ENCODE measurements around the gene STOX1.
"Not testable (repeated sequence)": the region's sequence is repeated elsewhere in the genome, so short reads cannot be mapped to it uniquely, and the experiment has no call there.

The STOX1 gene

DNA sequence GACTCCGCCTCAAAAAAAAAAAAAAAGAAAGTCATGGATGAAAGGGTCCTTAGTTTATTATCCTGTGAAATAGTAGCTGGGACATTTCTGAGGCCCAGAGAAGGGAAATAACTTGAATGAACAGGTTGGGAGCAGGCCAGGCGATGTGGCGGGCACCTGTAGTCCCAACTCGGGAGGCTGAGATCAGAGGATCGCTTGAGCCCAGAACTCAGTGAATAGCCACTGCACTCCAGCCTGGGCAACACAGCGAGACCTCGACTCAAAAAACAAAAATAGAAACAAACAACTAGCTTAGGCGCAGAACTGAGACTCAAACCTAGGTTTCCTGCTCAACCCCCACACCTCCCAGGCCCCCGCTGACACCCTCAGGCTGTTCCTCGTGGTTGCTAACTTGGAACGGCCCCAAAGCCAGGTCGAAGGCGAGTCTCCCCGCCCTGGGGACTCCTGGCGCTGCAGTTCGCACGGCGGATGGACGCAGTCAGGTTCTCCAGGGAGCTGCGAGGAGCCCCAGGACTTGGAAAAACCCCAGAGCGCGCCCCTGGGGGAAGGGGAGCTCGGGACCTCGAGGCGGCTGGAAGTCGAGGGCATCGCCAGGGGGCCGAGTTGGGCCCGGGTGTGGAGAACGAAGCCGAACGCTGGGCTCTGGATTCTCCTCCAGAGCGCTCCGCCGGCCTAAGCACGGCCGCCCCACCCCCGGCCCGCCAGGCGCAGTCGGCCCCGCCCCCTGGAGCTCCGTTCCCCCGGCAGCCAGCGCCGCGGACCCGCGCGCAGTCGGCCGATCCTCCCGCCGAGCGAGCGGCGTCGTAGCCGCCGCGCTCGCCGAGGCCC, at the start of gene STOX1:
STOX1 (plus strand) TSS at position 768 of the 828 bp plus-strand sequence. CDS start 93 bp downstream, outside the sequence.
- DNase-seq (ENCODE audit: low spot score), result peak; percentile 8

DNA sequence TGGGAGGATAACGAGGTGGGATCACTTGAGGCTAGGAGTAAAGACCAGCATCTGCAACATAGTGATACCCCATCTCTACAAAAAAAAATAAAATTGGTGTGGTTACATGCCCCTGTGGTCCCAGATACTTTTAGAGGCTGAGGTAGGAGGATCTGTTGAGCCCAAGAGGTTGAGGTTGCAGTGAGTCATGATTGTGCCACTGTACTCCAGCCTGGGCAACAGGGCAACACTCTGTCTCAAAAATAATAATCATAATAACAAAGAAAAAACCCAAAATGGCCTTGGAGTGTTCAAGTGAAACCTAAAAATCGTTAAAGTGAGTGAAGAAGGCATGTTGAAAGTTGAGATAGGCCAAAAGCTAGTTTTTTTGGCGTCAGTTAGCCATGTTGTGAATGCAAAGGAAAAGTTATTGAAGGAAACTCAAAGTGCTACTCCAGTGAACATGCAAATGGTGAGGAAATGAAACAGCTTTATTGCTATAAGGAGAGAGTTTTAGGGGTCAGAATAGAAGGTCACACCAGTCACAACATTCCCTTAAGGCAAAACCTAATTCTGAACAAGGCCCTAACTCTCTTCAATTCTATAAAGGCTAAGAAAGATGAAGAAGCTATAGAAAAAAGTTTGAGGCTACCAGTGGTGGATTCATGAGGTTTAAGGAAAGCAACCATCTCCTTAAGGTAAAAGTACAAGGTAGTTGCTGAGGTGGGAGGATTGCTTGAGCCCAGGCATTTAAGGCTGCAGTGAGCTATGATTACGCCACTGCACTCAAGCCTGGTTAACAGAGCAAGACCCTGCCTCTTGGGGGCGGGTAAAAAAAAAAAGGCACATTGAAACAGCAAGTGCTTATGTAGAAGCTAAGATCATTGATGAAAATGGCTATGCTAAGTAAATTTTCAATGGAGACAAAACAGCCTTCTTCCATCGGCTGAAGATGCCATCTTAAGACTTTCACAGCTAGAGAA, 45.4 kb upstream of the STOX1 start:
- DNase-seq (ENCODE audit: low spot score), result no peak

GRCh38 chr10:68784476-68784875, 42.9 kb upstream of the STOX1 start:
- DNase-seq (ENCODE audit: low spot score), result no peak

GRCh38 chr10:68787813-68788212, 39.5 kb upstream of the STOX1 start:
- DNase-seq (ENCODE audit: low spot score), result no peak

- no peak for DNase-seq (ENCODE audit: low spot score)
These were observed 36.9 kb upstream of the STOX1 start for GRCh38 chr10:68790476-68790875.

DNA sequence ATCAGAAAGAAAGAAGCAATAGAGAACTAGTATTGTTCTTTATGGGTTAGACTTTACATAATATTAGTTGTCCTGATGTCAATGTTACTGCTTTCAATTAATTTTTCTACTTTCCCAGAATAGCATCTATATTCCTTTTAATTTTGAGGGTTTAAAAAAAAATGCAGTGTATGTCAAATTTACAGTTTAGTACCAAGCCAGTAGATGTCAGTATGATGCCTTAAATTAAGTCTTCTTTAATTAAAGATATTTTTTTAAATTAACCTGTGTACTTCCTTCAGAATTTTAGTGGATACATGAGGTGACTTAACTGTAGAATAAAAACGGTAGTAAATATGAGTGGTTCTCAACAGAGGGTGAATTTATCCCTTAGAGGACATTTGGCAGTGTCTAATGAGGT, 35.2 kb upstream of the STOX1 start:
- DNase-seq (ENCODE audit: low spot score), result no peak

DNA sequence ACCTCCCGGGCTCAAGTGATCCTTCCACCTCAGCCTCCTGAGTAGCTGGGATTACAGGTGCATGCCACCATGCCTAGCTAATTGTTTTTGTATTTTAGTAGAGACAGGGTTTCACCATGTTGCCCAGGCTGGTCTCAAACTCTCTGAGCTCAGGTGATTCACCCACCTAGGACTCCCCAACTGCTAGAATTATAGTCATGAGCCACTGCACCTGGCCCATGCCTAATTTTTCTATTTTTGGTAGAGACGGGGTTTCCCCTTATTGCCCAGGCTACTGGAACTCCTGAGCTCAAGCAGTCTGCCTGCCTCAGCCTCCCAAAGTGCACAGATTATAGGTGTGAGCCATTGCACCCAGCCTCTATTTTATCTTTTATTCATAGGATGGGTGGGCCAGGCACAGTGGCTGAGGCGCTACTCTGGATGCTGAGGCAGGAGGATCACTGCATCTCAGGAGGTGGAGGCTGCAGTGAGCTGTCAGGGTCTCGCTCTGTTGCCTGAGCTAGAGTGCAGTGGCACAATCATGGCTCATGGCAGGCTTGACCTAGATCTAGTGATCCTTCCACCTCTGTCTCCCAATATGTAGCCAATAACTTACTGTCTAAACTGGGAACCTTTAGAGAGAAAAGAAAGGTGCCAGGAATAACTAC, 31.3 kb upstream of the STOX1 start:
- DNase-seq (ENCODE audit: low spot score), result no peak

GRCh38 chr10:68796605-68797004, 30.7 kb upstream of the STOX1 start:
- DNase-seq (ENCODE audit: low spot score), result no peak

- DNase-seq (ENCODE audit: low spot score), result no peak
These were observed 27.1 kb upstream of the STOX1 start for GRCh38 chr10:68800211-68800610.

DNA sequence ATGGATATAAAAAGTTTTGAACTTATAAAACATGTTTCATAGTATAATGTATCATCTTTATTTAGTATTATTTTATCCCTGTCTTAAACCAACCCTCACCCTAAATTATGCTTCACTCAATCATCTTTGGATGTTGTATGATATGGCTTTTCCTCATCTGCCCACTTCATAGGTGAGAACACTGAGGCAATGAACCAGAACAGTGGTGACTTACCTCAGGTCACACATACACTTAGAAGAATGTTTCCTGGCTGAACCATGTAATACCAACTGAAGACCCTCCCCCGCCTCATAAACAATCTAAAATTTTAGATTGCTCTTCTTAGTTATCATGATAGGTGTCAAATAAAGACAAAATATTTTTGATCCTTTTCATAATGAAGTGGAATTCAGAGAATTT, 22.6 kb upstream of the STOX1 start:
- no peak for DNase-seq (ENCODE audit: low spot score)

- DNase-seq (ENCODE audit: low spot score), result not testable (repeated sequence)
These were observed 16.5 kb upstream of the STOX1 start for GRCh38 chr10:68810830-68811229.

GRCh38 chr10:68811314-68812009, 15.9 kb upstream of the STOX1 start:
- no peak for DNase-seq (ENCODE audit: low spot score)

DNA sequence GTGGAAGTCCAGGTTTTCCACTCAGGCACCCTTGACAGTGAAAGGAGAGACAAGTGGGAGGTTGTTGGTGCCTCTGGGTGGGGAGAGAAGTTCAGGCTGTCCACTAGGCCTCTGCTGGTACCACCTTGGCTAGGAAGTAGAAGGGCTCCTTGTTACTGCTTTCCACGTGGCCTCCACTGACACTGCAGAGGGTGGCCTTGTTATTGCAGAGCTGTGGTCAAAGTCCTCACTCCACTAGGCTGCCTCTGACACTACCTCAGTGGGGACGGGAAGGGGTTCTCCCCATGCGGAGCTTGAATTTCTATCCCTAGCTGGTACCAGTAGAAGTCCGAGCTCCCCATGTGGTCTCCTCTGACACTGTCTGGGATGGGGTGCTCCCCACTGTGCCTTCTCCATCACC, 14.9 kb upstream of the STOX1 start:
- DNase-seq (ENCODE audit: low spot score), result no peak

DNA sequence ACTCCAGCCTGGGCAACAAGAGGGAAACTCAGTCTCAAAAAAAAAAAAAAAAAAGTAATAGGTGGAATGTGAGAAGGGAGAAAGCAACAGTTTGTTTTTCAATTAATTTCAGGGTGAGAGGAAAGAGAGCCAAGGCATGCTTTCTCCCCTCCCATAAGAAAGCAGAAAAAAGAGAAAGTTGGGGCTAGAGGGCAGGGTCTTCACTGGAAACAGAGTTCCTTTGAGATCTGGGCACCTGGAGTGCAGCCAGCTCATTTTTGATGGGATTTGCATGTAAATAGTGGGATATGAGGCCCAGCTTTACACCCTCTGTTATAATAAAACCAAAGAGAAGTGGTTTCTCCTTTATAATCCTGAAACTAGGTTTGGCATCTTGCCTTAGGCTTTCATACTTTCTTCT, 13.8 kb upstream of the STOX1 start:
- no peak for DNase-seq (ENCODE audit: low spot score)

- DNase-seq (ENCODE audit: low spot score), result no peak
These were observed 10.4 kb upstream of the STOX1 start for GRCh38 chr10:68816796-68817412.

- DNase-seq (ENCODE audit: low spot score), result not testable (repeated sequence)
These were observed 7.0 kb upstream of the STOX1 start for GRCh38 chr10:68820359-68820758.

DNA sequence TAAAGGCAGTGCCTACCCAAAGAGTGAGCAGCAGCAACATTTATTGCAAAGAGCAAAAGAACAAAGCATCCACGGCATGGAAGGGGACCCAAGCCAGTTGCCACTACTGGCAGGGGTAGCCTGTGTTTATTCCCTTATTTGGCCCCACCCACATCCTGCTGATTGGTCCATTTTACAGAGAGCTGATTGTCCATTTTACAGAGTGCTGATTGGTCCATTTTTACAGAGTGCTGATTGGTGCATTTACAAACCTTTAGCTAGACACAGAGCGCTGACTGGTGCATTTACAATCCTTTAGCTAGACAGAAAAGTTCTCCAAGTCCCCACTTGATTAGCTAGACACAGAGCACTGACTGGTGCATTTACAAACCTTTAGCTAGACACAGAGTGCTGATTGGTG, 4.7 kb upstream of the STOX1 start:
- not testable (repeated sequence) for DNase-seq (ENCODE audit: low spot score)

- DNase-seq (ENCODE audit: low spot score), result not testable (repeated sequence)
These were observed 245 bp downstream of the STOX1 start for GRCh38 chr10:68827592-68827959.

GRCh38 chr10:68828083-68828601, 811 bp downstream of the STOX1 start:
- DNase-seq (ENCODE audit: low spot score), result not testable (repeated sequence)

DNA sequence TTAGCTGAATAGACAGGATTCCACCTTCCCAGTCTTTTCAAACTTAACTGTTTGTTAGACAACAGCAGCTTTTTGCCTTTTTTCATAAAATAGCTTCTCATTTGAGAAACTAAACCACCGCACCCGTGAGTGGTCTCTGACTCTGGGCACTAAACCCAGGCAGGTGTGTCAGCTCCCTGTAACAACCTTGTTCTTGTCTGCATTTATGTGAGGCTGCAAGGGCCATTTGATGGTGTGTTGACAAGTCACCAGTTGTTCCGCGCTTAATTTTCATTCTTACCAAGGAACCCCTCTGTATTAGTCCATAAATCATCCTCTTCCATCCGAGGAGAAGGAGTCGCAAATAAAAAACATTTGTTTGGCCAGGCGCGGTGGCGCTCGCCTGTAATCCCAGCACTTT, 1.5 kb downstream of the STOX1 start:
- no peak for DNase-seq (ENCODE audit: low spot score)

DNA sequence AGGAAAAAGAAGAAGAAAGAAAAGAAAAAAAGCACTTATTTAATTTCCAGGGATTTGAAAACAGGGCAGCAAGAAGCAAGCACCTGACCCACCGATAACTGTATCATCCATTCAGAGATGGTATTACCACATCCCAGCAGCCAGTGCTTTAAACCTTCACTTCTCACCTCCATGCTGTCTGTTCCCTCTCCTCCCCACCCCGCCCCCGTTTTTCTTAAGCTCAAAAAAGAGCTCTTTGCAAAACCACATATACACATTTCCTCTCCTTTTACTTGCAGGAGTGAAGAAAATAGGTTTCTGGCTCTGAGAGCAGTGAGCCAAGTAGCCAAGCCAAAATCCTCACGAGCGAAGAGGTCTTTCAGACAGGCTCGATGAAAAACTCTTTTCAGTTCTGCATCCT, 2.2 kb downstream of the STOX1 start:
- DNase-seq (ENCODE audit: low spot score), result no peak
